Cardiac muscle cell (in vitro differentiated cells and primary cell): ENCODE results near the gene SMAP1. TPM values are rescaled to one million over a fixed set of nuclear protein-coding genes. Genes with fewer than 3 reads are reported as not detected.
"Not testable (repeated sequence)": the region's sequence is repeated elsewhere in the genome, so short reads cannot be mapped to it uniquely, and the experiment has no call there.

Experiments
- DNase-seq, 2 donors: peaks; one replicate each; pipeline versions ENCODE4 v3.0.0 to v3.0.0-alpha.2; 2010 to 2017; ENCODE audit warnings: low read depth in 1 of 2, low spot score in 1 of 2
- H3K27ac ChIP-seq: fragments of 200-600 bp; sonication (generic); 2 replicates; pipeline ENCODE4 v1.5.1; 2016
- H3K27me3 ChIP-seq: fragments of 200-600 bp; sonication (generic); 2 replicates; pipeline ENCODE4 v1.6.0; 2016; ENCODE audit warnings: control low read depth
- H3K36me3 ChIP-seq: fragments of 200-600 bp; sonication (generic); 2 replicates; pipeline ENCODE4 v1.5.1; 2016; ENCODE audit warnings: control low read depth
- H3K4me1 ChIP-seq: fragments of 200-600 bp; sonication (generic); 2 replicates; pipeline ENCODE4 v1.8.1; 2017; ENCODE audit warnings: low read depth, mild to moderate bottlenecking, mixed run types
- H3K4me3 ChIP-seq: fragments of 200-600 bp; sonication (generic); 2 replicates; pipeline ENCODE4 v1.5.1; 2016; ENCODE audit warnings: mild to moderate bottlenecking
- H3K9me3 ChIP-seq: fragments of 200-600 bp; sonication (generic); 2 replicates; pipeline ENCODE4 v1.5.1; 2017; ENCODE audit warnings: low read depth, mild to moderate bottlenecking, control low read depth
- CTCF ChIP-seq: IDR thresholded peaks from 2 replicates; pipeline ENCODE4 v1.5.1; 2012; ENCODE audit warnings: low read depth, mild to moderate bottlenecking, low read length
- polyA plus RNA-seq: library from polyadenylated mRNA; unstranded; fragments of >200 nt; fragmentation: Nextera tagmentation; extraction: Ambion mirVana; gene quantifications from 2 replicates; pipeline ENCODE4 v1.2.1, GENCODE V29; 2016
- total RNA-seq: library from RNA; depleted of rRNA; stranded (reverse); fragments of >200 nt; gene quantifications from 2 replicates; pipeline ENCODE4 v1.2.3, GENCODE V29; 2016

The SMAP1 gene
- total and polyA plus RNA-seq, 2 experiments from 2014 or later = 37.7 to 43.1 TPM

GRCh38 chr6:70738028-70738427 lies 70.3 kb downstream of the SMAP1 start:
- Histone ChIP-seq H3K27ac (no peak overlapping the region), H3K9me3 (no peaks in the 10 kb centered on the region), H3K4me3 (no peak overlapping the region), H3K36me3 (no peaks in the 10 kb centered on the region), H3K4me1 (no peaks in the 10 kb centered on the region), H3K27me3 (no peaks in the 10 kb centered on the region)
- no peak for DNase-seq
- TF ChIP-seq CTCF = no peak

- H3K27ac ChIP-seq = no peak overlapping the region
- H3K36me3 ChIP-seq = no peaks in the 10 kb centered on the region
- no peaks in the 10 kb centered on the region for H3K4me1 ChIP-seq
- H3K9me3 ChIP-seq = no peaks in the 10 kb centered on the region
- no peak for DNase-seq
- H3K27me3 ChIP-seq = no peaks in the 10 kb centered on the region
- no peak overlapping the region for H3K4me3 ChIP-seq
- TF ChIP-seq CTCF = no peak
Observed at GRCh38 chr6:70739534-70739933, 71.9 kb downstream of the SMAP1 start.

- H3K27me3 ChIP-seq, H3K36me3 ChIP-seq, H3K4me3 ChIP-seq, H3K27ac ChIP-seq, H3K4me1 ChIP-seq, DNase-seq, H3K9me3 ChIP-seq: not testable (repeated sequence)
Observed at GRCh38 chr6:70740746-70741145, 73.1 kb downstream of the SMAP1 start.

GRCh38 chr6:70742462-70742861 lies 74.8 kb downstream of the SMAP1 start:
- not testable (repeated sequence) for H3K9me3 ChIP-seq, H3K4me3 ChIP-seq, H3K36me3 ChIP-seq

GRCh38 chr6:70753870-70754380 lies 86.2 kb downstream of the SMAP1 start:
- no peaks in the 10 kb centered on the region for H3K4me1 ChIP-seq
- no peak for DNase-seq
- no peaks in the 10 kb centered on the region for H3K27me3 ChIP-seq
- no peaks in the 10 kb centered on the region for H3K9me3 ChIP-seq
- no peak overlapping the region for H3K4me3 ChIP-seq
- H3K27ac ChIP-seq = no peak overlapping the region
- H3K36me3 ChIP-seq = no peaks in the 10 kb centered on the region
- no peak for TF ChIP-seq CTCF

More at GRCh38 chr6:70742462-70742861, 74.8 kb downstream of the SMAP1 start:
- H3K4me1 ChIP-seq, H3K27ac ChIP-seq, H3K27me3 ChIP-seq: not testable (repeated sequence)
- DNase-seq = peak in 1 of 2 donors; percentile 15

- Histone ChIP-seq H3K4me3 (no peak overlapping the region), H3K9me3 (no peaks in the 10 kb centered on the region), H3K27me3 (no peaks in the 10 kb centered on the region), H3K4me1 (no peaks in the 10 kb centered on the region), H3K36me3 (no peaks in the 10 kb centered on the region), H3K27ac (no peak overlapping the region)
- no peak for DNase-seq
- no peak for TF ChIP-seq CTCF
Observed at GRCh38 chr6:70758883-70759282, 91.2 kb downstream of the SMAP1 start.
